Stomach smooth muscle (tissue), 2 donors: ENCODE results near the gene PPFIA1.

Experiments
- H3K27ac ChIP-seq: one replicate; pipeline ENCODE4 v1.7.0; 2013; ENCODE audit warnings: mild to moderate bottlenecking, low read length, inconsistent platforms
- H3K27me3 ChIP-seq, 2 donors: one replicate each; pipeline ENCODE4 v1.7.0; 2013; ENCODE audit warnings: low read length in 2 of 2; ENCODE audit not compliant: insufficient read depth in 2 of 2, control insufficient read depth in 1 of 2
- H3K36me3 ChIP-seq, 2 donors: one replicate each; pipeline ENCODE4 v1.7.0; 2013; ENCODE audit warnings: low read length in 2 of 2; ENCODE audit not compliant: control insufficient read depth in 2 of 2, insufficient read depth in 2 of 2
- H3K4me1 ChIP-seq: one replicate; pipeline ENCODE4 v1.7.0; 2013; ENCODE audit warnings: low read length; ENCODE audit not compliant: control insufficient read depth, insufficient read depth
- H3K4me3 ChIP-seq, 2 donors: one replicate each; pipeline ENCODE4 v1.7.0; 2013; ENCODE audit warnings: low read length in 2 of 2
- H3K9ac ChIP-seq, 2 donors: one replicate each; pipeline ENCODE4 v1.7.0; 2013; ENCODE audit warnings: low read length in 2 of 2, mild to moderate bottlenecking in 1 of 2
- H3K9me3 ChIP-seq, 2 donors: one replicate each; pipeline ENCODE4 v1.7.0; 2013; ENCODE audit warnings: low read length in 2 of 2; ENCODE audit not compliant: control insufficient read depth in 2 of 2
- donor health status: healthy.
- donor health status: Pancreatic carcinoma.

PPFIA1 gene

GRCh38 chr11:70353329-70353728 is 82.8 kb downstream of the PPFIA1 start:
- Histone ChIP-seq H3K4me3 (no peak overlapping the region), H3K36me3 (peaks cover 29 to 46% of the 10 kb centered on the region in 2 donors), H3K9ac (no peak overlapping the region), H3K27ac (no peak overlapping the region), H3K27me3 (no peaks in the 10 kb centered on the region), H3K4me1 (no peaks in the 10 kb centered on the region), H3K9me3 (no peaks in the 10 kb centered on the region)

DNA sequence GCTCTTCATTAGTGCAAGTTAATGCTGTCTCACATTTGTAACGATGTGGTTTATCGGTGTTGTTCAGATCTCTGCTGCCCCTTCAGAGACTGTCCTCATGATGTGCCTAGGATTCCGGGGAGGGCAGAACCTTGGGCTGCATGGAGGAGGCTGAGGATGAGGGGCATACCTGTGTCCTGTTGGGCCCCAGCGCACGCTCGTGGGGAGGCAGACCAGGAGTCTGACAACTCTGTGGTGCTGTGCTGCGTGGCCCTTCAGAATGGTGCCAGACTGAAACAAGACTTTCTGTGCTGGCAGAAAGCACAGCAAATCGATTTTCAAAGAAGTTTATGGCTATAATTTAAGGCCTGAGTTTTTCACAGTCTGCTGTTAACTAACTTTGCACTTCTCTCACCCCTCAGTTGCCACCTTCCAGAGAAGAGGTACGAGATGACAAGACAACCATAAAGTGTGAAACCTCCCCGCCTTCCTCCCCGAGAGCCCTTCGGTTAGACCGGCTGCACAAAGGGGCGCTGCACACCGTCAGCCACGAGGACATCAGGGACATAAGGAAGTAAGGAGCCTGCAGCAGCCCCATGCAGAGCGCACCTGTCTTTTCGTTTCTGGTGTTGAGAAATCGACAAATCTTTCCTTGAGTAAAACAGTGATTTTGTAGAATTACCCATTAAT is 83.5 kb downstream of the PPFIA1 start:
- Histone ChIP-seq H3K9ac (no peak overlapping the region), H3K4me3 (no peak overlapping the region), H3K27ac (no peak overlapping the region), H3K27me3 (no peaks in the 10 kb centered on the region), H3K36me3 (peaks cover 25 to 42% of the 10 kb centered on the region in 2 donors), H3K9me3 (no peaks in the 10 kb centered on the region), H3K4me1 (no peaks in the 10 kb centered on the region)

- Histone ChIP-seq H3K9ac (no peak overlapping the region), H3K9me3 (no peaks in the 10 kb centered on the region), H3K27ac (no peak overlapping the region), H3K4me3 (no peak overlapping the region), H3K4me1 (no peaks in the 10 kb centered on the region), H3K27me3 (no peaks in the 10 kb centered on the region), H3K36me3 (peaks cover 26 to 39% of the 10 kb centered on the region in 2 donors)
Observed at GRCh38 chr11:70354629-70355028, 84.1 kb downstream of the PPFIA1 start.

DNA sequence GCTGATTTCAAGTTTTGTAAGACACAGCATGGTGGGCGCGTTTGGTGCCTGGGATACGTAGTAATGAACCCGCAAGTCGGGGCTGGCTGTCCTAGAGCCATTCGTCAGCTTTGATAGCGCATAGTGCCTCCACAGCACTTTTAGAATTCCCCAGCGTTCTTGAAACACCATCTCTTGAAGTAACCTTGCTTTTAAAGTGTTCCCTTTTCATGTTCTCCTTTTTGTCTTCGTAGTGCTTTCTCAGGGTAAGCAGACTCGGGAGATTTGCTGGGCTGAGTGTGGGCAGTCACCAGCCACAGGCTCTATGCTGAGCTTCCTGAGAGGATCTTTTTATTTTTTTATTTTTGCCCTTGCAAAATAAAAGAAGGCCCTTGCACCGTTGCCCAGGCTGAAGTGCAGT is 88.3 kb downstream of the PPFIA1 start:
- H3K27ac ChIP-seq = no peak overlapping the region

DNA sequence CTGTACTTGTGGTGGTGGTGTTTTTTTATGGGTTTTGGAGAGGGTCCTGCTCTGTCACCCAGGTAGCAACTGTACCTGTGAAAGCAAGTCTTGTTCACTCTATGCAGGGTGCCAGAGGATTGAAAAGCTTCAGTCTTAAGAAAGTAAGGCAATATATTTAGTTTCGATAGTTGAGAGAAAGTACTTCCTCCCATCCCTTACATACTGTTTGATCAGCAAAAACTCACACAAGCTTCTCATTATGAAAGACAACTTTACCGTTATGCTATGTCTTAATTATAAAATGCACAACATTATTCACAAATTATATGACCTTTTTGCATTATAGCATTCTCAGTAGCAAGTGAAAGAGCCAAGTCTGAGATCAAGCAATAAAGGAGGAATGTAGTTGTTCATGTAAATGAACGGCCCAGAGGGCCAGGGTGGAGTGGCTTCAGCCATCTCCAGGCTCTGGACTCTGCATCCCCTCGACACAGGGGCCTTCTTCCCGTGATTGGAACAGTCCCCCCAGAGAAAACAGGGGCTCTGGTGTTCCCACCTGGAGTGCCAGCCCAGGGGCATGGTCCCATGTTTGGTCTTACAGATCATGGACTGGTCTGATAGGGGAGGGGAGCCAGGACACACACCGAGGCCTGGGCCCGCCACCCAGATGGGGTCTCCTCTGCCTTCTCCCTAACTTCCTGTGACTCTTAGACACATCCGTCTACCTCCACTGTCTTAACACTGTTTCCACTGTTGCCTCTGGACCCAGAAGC is 89.1 kb downstream of the PPFIA1 start:
- H3K9me3 ChIP-seq = no peaks in the 10 kb centered on the region
- no peak overlapping the region for H3K27ac ChIP-seq
- no peak overlapping the region for H3K4me3 ChIP-seq
- H3K4me1 ChIP-seq = no peaks in the 10 kb centered on the region
- H3K27me3 ChIP-seq = no peaks in the 10 kb centered on the region
- H3K36me3 ChIP-seq = peaks cover 31 to 47% of the 10 kb centered on the region in 2 donors
- H3K9ac ChIP-seq = no peak overlapping the region

More for the DNA sequence above, 88.3 kb downstream of the PPFIA1 start:
- Histone ChIP-seq H3K27me3 (no peaks in the 10 kb centered on the region), H3K9me3 (no peaks in the 10 kb centered on the region), H3K4me3 (no peak overlapping the region), H3K36me3 (peaks cover 34 to 50% of the 10 kb centered on the region in 2 donors), H3K4me1 (no peaks in the 10 kb centered on the region), H3K9ac (no peak overlapping the region)

- H3K4me3 ChIP-seq = no peak overlapping the region
- no peak overlapping the region for H3K9ac ChIP-seq
- H3K27me3 ChIP-seq = no peaks in the 10 kb centered on the region
- H3K36me3 ChIP-seq = peaks cover 33 to 49% of the 10 kb centered on the region in 2 donors
- no peaks in the 10 kb centered on the region for H3K9me3 ChIP-seq
- no peak overlapping the region for H3K27ac ChIP-seq
- H3K4me1 ChIP-seq = no peaks in the 10 kb centered on the region
Observed at GRCh38 chr11:70360211-70360610, 89.7 kb downstream of the PPFIA1 start.

GRCh38 chr11:70364178-70364577 is 93.7 kb downstream of the PPFIA1 start:
- no peaks in the 10 kb centered on the region for H3K27me3 ChIP-seq
- H3K9me3 ChIP-seq = no peaks in the 10 kb centered on the region
- no peak overlapping the region for H3K9ac ChIP-seq
- H3K27ac ChIP-seq = no peak overlapping the region
- H3K4me1 ChIP-seq = no peaks in the 10 kb centered on the region
- no peak overlapping the region for H3K4me3 ChIP-seq
- peaks cover 18 to 27% of the 10 kb centered on the region in 2 donors for H3K36me3 ChIP-seq

DNA sequence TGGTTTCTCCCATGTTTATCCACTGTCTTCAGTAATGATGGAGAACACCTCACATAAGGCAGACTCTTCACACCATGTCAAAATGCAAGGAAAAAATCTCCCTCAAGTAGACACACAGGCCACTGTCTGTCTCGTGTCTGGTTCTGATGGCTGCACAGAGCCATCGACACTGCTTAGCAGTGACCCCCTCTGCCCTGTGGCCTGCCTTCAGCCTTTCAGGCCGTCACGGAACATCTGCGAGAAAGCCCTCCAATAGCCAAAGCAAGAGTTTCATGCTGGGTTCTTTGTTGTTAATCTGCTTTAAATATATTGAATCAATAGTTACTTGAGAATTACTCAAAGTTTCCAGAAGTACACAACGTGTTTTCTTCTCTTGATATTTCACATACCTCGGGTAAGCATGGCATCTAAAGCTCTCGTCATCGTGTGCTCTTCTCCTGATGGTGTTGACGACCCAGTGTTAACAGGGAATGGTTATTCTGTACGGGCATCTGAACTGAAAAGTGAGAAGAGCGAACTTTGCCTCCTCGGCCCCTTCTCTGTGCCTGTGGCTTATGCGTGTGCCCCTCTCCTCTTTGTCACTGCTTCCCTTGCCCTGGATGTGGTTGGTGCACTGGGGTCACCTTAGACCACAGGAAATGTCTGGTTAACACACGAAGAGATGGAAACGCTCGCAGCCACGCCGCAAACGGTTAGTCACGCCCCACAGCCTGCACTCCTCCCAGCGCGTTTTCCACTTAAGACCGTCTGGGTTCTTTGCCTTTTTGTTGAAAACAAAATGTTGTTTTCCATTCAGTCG is 94.5 kb downstream of the PPFIA1 start:
- H3K9ac ChIP-seq = no peak overlapping the region
- H3K4me1 ChIP-seq = no peaks in the 10 kb centered on the region
- no peaks in the 10 kb centered on the region for H3K27me3 ChIP-seq
- H3K36me3 ChIP-seq = peaks cover 13 to 22% of the 10 kb centered on the region in 2 donors
- H3K9me3 ChIP-seq = no peaks in the 10 kb centered on the region
- H3K4me3 ChIP-seq = no peak overlapping the region
- no peak overlapping the region for H3K27ac ChIP-seq

DNA sequence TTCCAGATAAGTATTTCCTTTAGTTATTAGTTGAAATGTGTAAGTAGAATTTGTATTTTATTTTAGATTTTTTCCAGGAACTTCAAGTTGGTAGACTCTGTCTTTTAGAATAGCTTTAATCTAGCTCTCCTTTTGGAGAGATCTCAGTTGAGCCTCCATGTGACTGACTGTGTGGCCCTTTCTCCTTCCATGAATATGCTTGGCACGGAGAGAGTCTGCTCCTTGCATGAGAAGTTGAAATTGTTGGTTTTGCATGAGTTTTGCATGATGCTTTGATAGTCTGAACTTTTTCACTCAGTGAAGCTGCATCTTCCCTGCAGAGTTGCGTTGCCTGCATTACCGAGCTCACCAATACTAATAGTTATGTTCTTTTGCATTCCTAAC is 95.0 kb downstream of the PPFIA1 start:
- H3K36me3 ChIP-seq = peaks cover 13 to 22% of the 10 kb centered on the region in 2 donors

GRCh38 chr11:70367071-70367470 is 96.6 kb downstream of the PPFIA1 start:
- Histone ChIP-seq H3K4me1 (no peaks in the 10 kb centered on the region), H3K27me3 (no peaks in the 10 kb centered on the region), H3K36me3 (peaks cover 12 to 20% of the 10 kb centered on the region in 2 donors), H3K9ac (no peak overlapping the region), H3K9me3 (no peaks in the 10 kb centered on the region), H3K4me3 (no peak overlapping the region), H3K27ac (no peak overlapping the region)

More for the DNA sequence above, 95.0 kb downstream of the PPFIA1 start:
- Histone ChIP-seq H3K27ac (no peak overlapping the region), H3K9me3 (no peaks in the 10 kb centered on the region), H3K9ac (no peak overlapping the region), H3K4me3 (no peak overlapping the region), H3K27me3 (no peaks in the 10 kb centered on the region), H3K4me1 (no peaks in the 10 kb centered on the region)
